GM18951 (cell line): Measurements from ENCODE around the gene PIK3R6.
A peak's percentile ranks its signal among the peaks of the same experiment; 100 is the strongest.
"Not testable (repeated sequence)": the region's sequence is repeated elsewhere in the genome, so short reads cannot be mapped to it uniquely, and the experiment has no call there.

Source experiments
- POLR2A ChIP-seq: IDR thresholded peaks from 4 replicates; pipeline ENCODE4 v1.6.1; 2011; ENCODE audit warnings: mild to moderate bottlenecking; ENCODE audit not compliant: insufficient read length, insufficient read depth; ENCODE audit errors: extremely low read depth
- in situ Hi-C: fragments of 300-500 bp; cut with MboI; formaldehyde crosslinking; loops from one replicate; pipeline ENCODE4 v1.12.0; 2022; ENCODE audit warnings: low sequenced_read_pairs, mixed read lengths, inconsistent platforms; ENCODE audit not compliant: unreplicated experiment

Gene PIK3R6

DNA sequence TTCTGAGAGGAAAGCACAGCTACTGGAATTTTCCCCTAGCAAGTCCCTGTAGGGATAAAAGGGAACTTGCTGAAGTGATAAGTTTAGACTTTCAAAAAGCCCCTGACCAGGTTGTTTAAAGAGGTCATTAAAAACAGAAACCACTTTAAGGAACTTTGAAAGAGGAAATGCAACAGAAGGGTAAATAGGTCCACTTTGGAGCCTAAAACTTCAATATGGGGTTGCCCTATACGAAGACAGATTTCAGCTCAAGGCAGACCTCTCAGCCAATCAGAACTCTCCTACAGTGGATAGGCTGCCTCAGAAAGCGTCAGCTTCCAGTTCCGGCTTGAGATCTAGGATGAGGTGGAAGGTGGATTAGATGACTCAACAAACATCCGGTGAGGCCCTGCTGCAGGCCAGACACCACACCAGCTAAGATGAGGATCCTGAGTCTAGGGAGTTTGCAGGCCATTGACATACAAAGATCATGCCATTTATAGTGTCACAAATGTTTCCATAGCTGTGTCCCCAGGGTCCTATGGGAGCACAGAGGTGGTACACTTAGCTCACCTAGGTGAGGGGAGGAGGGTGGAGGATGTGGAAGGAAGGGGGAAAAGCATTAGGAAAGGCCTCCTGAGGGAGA, 60.4 kb downstream of the PIK3R6 start:
- TF ChIP-seq POLR2A = peak; percentile 30
- in situ Hi-C loops = no loop called here

DNA sequence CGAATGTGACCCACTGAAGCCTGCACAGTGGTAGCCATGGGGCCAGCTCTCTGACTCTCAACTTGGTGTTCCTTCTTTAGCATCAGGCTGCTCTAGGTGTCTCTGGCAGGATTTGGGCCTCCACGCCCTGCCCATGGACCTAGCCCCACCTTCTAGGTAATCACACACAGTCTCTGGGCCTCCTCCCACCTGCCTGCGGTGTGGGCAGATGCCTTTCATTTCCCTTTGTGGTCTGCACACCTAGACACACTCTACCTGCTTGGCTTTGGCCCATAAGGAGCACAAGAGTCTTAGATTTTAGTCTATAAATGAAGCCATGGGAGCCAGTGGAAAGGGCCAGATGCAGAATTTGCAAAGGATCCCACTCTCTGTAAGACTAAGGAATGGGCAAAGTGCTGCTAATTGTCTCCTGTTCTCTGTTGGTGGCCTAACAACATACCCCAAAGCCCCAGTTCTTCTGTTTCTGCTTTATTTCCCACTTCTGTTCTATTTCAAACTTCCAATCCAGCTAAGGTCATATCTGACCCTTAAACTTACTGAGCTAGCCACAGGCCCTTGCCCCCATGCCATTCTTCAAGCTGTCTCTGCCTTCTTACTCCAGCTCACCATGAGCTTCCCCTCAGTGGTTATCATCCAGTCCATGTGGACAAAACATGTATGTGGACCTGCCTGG, 61.1 kb downstream of the PIK3R6 start:
- in situ Hi-C loops = no loop called here
- TF ChIP-seq POLR2A = no peak

DNA sequence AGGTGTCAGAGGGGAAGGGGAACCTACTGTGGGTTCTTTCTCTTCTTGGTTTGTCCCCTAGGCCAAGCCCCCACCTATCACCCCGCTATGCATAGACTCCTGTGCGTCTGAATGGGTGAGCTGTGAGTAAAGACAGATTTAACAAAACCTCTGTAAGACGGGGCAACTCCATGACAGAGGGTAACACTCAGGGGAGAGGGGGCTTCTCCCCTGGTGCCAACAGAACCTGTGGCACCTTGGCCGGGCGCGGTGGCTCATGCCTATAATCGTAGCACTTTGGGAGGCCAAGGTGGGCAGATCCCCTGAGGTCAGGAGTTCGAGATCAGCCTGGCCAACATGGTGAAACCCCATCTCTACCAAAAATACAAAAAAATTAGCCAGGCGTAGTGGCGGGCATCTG, 62.1 kb downstream of the PIK3R6 start:
- in situ Hi-C loops = not testable (repeated sequence)

DNA sequence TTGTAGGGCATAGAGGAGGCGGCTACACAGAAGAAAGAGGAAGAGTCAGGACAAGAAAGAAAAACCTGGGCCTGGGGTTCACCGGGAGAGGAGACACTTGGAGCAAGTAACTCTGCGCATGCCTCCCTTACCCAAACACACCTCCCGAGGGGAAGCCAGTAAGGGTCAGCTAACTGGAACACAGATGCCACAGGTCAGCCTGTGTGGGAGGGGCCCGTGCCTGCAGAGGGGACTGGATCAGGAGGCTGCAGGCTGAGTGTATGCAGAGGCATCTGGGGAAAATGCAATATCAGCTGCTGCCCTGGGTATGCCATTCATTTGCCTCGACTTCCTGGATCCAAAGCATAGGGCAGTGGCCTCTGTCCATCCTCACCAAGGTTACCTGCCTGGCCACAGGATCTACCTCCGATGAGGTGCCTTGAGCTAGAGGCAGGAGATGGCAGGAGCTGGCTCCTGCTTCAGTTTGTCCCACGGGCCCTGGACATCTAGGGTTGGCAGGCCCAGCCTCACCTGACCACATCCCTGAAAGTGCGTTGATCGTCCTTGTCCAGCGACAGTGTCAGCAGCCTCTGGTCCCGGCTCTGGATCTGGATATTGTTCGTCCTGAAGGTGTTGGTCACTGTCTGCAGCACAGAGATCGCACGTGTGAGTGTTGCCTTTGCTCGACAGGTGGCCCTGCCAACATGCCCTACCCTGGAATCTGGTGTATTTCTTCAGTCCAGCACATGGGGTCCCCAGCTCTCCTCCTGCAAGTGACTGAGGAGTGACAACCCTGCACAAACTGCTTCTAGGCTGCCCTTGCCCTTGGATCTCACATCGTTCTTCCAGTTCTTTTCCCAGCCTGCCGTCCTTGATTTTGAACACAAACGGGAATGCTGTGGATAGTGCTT, 63.7 kb downstream of the PIK3R6 start:
- in situ Hi-C loops = no loop called here
- TF ChIP-seq POLR2A = no peak

DNA sequence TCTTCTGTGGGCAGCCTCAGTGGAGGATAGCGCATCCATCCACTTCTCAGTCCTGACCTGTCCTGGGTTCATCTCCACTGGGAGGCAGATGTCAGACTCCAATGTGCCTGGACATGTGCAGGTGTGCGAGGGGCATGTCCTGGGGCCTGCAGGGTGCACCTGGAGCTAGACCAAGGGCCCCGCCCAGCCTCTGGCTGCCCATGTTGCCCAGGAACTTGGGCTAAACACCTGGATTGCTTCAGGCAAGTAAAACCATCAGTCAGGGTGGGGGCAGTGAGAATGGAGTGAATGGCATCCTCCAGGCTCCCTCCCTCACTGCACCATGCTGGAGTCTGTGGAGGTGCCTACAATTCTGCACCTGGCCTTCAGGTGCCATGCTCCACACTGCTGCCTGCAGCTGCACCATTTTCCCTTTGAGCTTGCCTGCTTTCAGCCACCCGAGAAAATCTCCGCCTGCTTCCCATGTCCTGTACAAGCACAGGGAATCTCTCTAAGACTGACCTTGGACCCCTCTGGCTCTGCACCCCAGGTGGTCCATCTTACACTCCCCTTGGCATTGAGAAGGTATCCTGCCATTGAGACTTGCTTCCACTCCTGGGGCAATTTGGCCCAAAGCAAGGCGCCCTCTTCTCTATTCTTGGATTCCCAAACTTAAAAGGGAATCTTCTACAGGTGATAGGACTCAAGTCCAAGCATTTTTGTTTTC, 66.2 kb downstream of the PIK3R6 start:
- in situ Hi-C loops = no loop called here
- TF ChIP-seq POLR2A = no peak

DNA sequence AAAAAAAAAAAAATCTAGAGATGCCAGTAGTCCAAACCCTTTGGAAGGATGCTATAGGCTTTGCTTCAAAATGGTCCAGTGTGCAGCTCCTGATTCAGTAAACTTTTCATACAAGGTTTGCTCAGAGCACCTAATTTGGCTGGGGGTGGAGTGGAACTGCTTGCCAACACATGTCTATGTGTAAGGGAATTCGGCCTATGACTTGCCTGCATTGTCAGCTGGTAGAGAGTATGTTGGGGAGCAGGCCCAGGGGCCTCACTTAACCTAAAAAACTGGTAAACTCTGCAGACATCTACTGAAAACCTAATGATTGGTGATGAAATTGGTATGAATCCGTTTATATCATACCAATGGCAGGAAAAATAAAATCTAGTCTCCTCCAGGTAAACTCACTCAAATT, 66.8 kb downstream of the PIK3R6 start:
- in situ Hi-C loops = no loop called here
- TF ChIP-seq POLR2A = no peak

DNA sequence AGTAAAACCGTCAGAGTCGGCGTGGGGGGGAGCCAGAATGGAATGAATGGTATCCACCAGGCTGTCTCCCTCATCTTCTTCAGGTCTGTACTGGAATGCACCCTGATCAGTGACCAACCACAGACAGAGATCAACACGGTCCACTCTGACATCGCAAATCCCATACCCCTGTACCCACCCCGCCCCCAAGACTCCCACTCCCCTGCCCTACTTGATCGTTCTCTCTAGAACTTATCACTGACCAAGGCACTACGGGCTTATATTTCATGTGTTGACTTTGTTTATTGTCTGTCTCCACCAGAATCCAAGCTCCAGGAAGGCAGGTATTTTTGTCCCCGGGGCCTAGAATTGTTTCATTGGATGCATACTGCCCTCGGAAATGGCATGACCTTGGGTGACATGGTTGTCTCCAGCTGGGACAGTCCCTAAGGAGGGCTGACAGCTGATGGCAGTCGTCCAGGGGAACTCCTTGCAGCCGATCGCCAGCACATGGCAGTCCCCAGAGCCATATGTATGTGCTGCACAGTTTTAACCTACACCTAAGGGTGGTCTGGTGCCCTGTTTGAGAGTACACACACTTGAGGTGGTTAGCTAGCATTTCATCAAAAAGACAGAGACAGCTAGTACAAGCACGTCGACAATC, 67.8 kb downstream of the PIK3R6 start:
- TF ChIP-seq POLR2A = no peak
- in situ Hi-C loops = no loop called here

DNA sequence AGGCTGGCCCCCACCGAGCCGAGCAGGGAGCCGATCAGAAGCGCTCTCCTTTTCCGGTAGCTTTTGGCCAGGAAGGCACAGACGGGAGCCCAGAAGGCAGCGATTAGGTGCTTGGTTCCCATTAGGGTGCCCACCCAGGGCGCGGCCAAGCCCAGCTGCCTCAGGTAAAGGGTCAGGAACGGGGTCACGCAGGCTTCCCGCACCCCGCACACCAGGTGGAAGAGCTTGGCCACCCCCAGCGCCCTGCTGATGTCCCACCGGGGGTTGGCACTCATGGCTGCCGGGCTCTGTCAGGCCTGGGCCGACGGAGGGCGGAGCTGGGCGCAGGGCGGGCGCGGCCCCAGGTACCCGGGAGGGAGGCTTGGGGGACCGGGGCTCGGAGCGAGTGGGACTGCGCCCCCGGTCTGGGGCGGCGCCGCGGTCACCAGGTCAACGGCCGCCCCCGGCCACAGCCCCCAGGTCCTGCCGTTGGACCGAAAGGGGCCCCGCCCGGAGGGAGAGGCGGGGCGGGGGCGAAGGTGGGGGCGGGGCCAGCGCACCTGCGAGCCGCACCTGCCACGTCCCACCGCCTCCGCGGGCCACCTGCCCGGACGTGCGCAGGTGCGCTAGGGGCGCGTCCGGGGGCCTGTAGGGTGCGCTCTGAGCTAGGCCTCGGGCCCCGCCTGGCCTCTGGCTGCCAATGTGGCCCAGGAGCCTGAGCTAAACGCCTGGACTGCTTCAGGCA, 68.5 kb downstream of the PIK3R6 start, which contains the start of gene MFSD6L:
Gene MFSD6L, minus strand, starts transcription at position 520 of the 724 bp plus-strand sequence. Its CDS starts 245 bp downstream, at position 275.
- no peak for TF ChIP-seq POLR2A
- in situ Hi-C loops = no loop called here

DNA sequence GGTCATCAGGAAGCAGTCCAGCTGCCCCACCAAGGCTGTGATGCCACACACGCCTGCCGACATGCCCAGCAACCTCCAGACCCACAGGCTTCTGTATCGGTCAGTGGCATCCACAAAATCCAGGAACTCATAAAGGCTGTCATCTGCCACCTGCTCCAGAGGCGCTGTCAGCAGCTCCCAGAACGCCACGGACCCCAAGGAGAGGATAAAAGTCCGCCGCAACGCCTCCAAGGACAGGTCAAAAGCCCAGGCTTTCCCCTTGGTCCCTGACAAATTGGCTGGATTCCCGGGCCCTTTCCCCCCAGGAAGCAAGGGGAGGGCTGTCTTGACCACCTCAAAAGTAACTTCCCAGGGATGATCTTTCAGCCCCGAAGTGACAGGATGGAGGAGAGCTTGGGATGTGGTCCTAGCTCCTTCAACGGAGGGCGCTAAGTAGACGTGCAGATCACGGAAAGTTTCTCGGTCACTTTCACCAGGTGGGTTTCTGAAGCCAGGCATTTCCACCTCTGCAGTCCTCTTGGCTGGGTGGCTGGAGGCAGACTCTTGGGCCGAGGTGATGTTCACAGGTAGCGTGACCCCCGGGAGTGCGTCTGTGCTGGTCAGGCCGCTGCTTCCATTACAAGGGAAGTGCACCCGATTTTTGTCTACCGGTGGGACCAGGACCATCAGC, 69.2 kb downstream of the PIK3R6 start:
- in situ Hi-C loops = no loop called here
- no peak for TF ChIP-seq POLR2A

DNA sequence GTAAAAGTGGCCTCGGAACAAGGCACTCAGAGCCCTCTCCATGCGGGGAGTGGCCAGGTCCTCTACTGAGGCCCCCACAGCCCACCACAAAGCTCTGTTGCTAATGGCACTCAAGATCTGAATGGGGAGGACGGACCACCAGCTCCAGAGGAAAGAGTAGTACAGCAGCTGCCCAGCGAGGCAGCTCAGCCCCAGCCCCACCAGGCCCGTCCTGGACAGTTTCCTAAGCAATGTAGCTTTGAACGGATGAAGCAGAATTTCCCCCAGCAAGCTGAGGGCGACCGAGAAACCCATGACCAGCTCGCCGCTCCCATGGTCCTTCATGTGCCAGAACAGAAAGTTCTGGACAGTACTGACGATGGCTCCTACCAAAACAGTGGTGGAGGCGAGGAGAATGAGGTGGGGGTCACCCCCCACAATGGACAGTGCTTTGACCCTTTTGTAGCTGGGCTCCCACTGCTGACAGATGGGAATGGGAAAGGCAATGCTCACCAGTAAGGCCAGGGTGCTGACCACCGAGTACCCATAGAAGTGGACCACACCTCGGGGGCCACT, 69.8 kb downstream of the PIK3R6 start:
- no peak for TF ChIP-seq POLR2A
- in situ Hi-C loops = no loop called here

DNA sequence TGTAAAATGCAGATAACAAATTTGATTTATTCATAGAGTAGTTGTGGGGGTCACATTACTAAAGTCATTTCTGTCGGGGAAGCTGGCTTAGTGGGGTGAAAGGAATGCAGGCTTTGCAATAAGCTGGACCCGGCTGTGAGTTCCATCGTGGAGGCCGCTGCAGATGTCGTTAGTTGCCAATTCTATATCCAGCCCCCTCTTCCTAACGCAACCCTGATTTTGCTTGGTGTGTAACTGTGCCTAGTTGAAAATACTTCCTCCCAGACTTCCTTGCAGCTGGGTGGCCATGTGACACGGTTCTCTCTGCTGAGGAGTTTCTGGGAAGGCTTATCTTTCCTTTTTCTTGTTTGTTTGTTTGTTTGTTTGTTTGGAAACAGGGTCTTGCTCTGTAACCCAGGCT, 72.8 kb downstream of the PIK3R6 start:
- TF ChIP-seq POLR2A = no peak
- in situ Hi-C loops = no loop called here
